Skeletal muscle satellite cell (primary cell): ENCODE measurements around the gene ANKRD13D.

Source experiments
- H3K27me3 ChIP-seq: 2 replicates; pipeline ENCODE4 v1.7.0; 2013; ENCODE audit warnings: low read length; ENCODE audit not compliant: control insufficient read depth, insufficient read depth
- H3K36me3 ChIP-seq: 2 replicates; pipeline ENCODE4 v1.7.0; 2013; ENCODE audit warnings: mild to moderate bottlenecking, control low read depth, low read length; ENCODE audit not compliant: insufficient read depth
- H3K4me1 ChIP-seq: 2 replicates; pipeline ENCODE4 v1.7.0; 2013; ENCODE audit warnings: low read length; ENCODE audit not compliant: control insufficient read depth, insufficient read depth
- H3K4me2 ChIP-seq: 2 replicates; pipeline ENCODE4 v1.7.0; 2013; ENCODE audit warnings: mild to moderate bottlenecking, low read length
- H3K4me3 ChIP-seq: 2 replicates; pipeline ENCODE4 v1.7.0; 2013; ENCODE audit warnings: low read length
- H3K9ac ChIP-seq: 2 replicates; pipeline ENCODE4 v1.7.0; 2013; ENCODE audit warnings: mild to moderate bottlenecking, low read depth, low read length, moderate library complexity
- H3K9me3 ChIP-seq: replicated peaks from 2 replicates; pipeline ENCODE4 v1.7.0; 2013; ENCODE audit warnings: mild to moderate bottlenecking, control low read depth, low read length

Gene ANKRD13D

DNA sequence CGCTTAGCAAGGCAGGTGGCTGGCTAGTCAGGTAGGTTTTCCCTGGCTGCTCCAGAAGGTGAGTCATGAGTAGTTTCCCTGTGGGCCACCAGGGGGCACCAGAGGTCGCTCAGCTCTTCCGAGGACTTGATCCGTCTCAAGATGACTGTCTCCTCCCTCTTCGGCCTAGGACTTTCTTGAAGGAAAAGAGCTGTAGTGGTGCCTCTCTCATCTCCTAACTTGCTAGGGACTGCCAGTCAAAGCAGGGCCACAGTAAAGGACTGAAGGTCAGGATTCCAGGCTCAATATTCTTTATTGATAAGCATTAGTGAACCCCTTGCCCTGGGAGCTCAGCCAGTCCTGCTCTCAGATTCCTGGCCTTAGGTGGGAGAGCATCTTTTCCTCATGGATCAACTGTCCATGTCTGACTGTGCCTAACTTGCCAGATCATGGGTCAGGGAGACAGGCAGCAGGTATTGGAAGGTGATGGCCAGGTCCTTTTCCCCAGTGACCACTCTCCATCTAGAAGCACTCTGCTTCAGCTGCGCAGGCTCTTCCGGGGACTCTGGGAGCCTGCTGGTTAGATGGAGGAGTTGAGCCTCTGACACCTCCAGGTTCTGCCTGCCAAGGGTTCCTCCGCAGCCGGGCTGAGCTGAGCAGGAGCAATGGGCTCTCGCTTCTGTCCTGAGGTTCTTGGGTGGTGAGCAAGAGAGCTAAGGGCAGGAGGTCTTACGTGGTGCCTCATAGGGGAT, 62.3 kb downstream of the ANKRD13D start:
- Histone ChIP-seq H3K4me1 (peaks cover 49% of the 10 kb centered on the region), H3K9ac (peak overlapping the region; percentile 59), H3K4me3 (peak overlapping the region; percentile 44)

More for the DNA sequence above, 62.3 kb downstream of the ANKRD13D start:
- Histone ChIP-seq H3K4me2 (peak overlapping the region; percentile 97), H3K36me3 (peaks cover 5% of the 10 kb centered on the region), H3K27me3 (no peaks in the 10 kb centered on the region), H3K9me3 (no peaks in the 10 kb centered on the region)
